Stimulated activated CD8-positive, alpha-beta memory T cell treated with anti-CD3 and anti-CD28 coated beads, Interleukin-7, amount 100 ng/mL, for 4 hours (primary cell): Measurements from ENCODE around the gene ZNF518B.
"Not testable (repeated sequence)": the region's sequence is repeated elsewhere in the genome, so short reads cannot be mapped to it uniquely, and the experiment has no call there.

ENCODE experiments used
- DNase-seq, 2 donors: peaks; one replicate each; pipeline ENCODE4 v3.0.0-alpha.2; 2020; ENCODE audit warnings: low read depth in 2 of 2

ZNF518B gene

GRCh38 chr4:10456260-10456594 is 999 bp downstream of the ZNF518B start:
- no peak for DNase-seq

GRCh38 chr4:10455133-10455532 is 2.1 kb downstream of the ZNF518B start:
- no peak for DNase-seq

- DNase-seq = no peak
Measured at GRCh38 chr4:10454726-10455125, 2.5 kb downstream of the ZNF518B start.

- no peak for DNase-seq
Measured at GRCh38 chr4:10454121-10454520, 3.1 kb downstream of the ZNF518B start.

GRCh38 chr4:10448991-10449390 is 8.2 kb downstream of the ZNF518B start:
- no peak for DNase-seq

- no peak for DNase-seq
Measured at GRCh38 chr4:10442976-10443375, 14.2 kb downstream of the ZNF518B start.

GRCh38 chr4:10441512-10441911 is 15.7 kb downstream of the ZNF518B start:
- no peak for DNase-seq

GRCh38 chr4:10438924-10439323 is 18.3 kb downstream of the ZNF518B start:
- no peak for DNase-seq

- no peak for DNase-seq
Measured at GRCh38 chr4:10437735-10438134, 19.5 kb downstream of the ZNF518B start.

GRCh38 chr4:10427680-10428079 is 29.5 kb downstream of the ZNF518B start:
- not testable (repeated sequence) for DNase-seq

- DNase-seq = no peak
Measured at GRCh38 chr4:10421344-10422055, 35.7 kb downstream of the ZNF518B start.

GRCh38 chr4:10417740-10418139 is 39.5 kb downstream of the ZNF518B start:
- no peak for DNase-seq

GRCh38 chr4:10416441-10416840 is 40.8 kb downstream of the ZNF518B start:
- DNase-seq = no peak

GRCh38 chr4:10413177-10413576 is 44.0 kb downstream of the ZNF518B start:
- no peak for DNase-seq

- no peak for DNase-seq
Measured at GRCh38 chr4:10405672-10406071, 51.6 kb downstream of the ZNF518B start.

- DNase-seq = no peak
Measured at GRCh38 chr4:10403633-10404445, 53.4 kb downstream of the ZNF518B start.

- no peak for DNase-seq
Measured at GRCh38 chr4:10395971-10396580, 61.1 kb downstream of the ZNF518B start.
